Thyroid gland (tissue), 4 donors: ENCODE data around the gene OVOL2.
"Not testable (repeated sequence)": the region's sequence is repeated elsewhere in the genome, so short reads cannot be mapped to it uniquely, and the experiment has no call there.

Source experiments
- CTCF ChIP-seq, 6 experiments: fragments of 200-600 bp in 3 of 6; fragments of 450-650 bp in 3 of 6; sonication (generic) in 3 of 6; IDR thresholded peaks; one replicate each; pipeline ENCODE4 v1.5.1; 2016 to 2019; ENCODE audit warnings: antibody characterized with exemption in 6 of 6, mild to moderate bottlenecking in 2 of 6, inconsistent platforms in 1 of 6, moderate library complexity in 1 of 6
- POLR2A ChIP-seq, 2 donors: fragments of 450-650 bp; IDR thresholded peaks; one replicate each; pipeline ENCODE4 v1.6.1; 2017; ENCODE audit warnings: antibody characterized with exemption in 2 of 2, mild to moderate bottlenecking in 2 of 2, moderate library complexity in 1 of 2

DNA sequence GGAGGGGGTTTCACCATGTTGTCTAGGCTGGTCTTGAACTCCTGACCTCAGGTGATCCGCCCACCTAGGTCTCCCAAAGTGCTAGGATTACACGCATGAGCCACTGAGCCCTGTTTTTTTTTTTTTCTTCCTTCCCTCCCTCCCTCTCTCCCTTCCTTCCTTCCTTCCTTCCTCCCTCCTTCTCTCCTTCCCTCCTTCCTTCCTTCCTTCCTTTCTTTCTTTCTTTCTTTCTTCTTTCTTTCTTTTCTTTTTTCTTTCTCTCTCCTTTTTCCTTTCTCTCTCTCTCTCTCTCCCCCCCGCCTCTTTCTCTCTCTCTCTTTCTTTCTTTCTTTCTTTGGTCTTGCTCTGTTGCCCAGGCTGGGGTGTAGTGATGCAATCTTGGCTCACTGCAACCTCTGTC is 30.6 kb upstream of the OVOL2 start:
- not testable (repeated sequence) for TF ChIP-seq POLR2A, CTCF (IDR thresholded peaks at IDR 0.05)
